ENCODE measurements around the gene BAZ1A.

The BAZ1A gene

DNA sequence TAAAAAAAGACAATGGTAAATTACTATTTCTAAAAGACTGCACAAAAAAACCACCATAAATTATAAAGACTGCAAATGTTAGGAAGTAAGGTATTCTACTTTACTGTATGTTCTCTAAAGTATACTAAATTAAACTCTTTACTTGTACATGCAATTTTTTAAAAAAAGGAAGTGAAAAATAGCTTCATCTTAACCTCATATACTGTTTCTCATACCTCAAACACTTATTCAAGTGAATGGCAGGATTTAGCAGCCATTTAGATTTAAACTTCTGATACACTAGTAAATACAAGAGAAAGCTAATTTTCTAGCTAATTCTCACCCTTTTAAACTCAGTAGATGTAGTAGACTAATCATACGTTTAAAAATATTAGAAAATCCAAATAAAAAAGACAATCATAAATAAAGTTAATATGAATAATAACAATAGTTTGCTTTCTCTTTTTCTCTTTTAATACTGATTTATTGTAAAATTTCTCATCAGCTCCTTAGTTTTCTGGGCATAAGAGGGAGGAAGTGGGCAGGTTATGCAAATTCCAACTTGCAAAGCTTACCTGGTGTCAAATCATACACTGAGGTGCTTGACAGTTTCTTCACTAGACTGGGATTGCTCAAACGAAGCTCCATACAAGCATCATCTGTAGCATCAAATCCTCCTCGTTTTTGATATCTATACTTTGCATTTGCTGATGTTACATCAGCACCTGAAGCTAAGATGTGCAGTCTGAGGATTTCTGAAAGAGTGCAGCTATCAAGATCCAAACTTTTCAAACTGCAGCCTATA is 89.7 kb downstream of the BAZ1A start:
- no peak for DNase-seq (ENCODE audit: low read depth)
- no peak overlapping the region for H3K4me3 ChIP-seq (ENCODE audit: low read length)
- no peak for TF ChIP-seq CTCF (conservative IDR thresholded peaks at IDR 0.05; ENCODE audit: low read length)

DNA sequence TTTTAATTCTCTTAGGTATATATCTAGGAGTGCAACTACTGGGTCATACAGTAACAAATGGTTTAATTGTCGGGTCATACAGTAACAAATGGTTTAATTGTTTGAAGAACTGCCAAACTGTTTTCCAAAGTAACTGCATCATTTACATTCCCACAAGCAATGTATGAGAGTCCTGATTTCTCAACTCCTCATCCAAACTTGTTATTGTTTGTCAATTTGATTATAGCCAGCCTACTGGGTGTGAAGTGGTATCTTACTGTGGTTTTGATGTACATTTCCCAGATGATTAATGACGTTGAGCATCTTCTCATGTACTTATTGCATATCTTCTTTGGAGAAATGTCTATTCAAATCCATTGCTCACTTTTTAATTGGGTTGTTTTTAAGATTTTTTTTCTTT is 93.1 kb downstream of the BAZ1A start:
- H3K4me3 ChIP-seq (ENCODE audit: low read length), result no peak overlapping the region
- TF ChIP-seq CTCF (conservative IDR thresholded peaks at IDR 0.05; ENCODE audit: low read length), result no peak
- no peak for DNase-seq (ENCODE audit: low read depth)

DNA sequence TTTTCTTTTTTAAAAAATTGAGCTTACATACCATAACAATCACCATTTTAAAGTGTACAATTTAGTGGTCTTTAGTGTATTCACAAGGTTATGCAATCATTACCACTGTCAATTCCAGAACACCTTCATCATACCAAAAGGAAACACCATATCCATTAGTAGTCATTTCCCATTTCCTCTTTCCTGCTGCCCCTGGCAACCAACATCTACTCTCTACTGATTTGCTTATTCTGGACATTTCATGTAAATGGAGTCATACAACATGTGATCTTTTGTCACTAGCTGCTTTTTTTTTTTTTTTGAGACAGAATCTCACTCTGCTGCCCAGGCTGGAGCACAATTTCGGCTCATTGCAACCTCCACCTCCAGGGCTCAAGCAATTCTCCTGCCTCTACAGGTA is 93.9 kb downstream of the BAZ1A start:
- peak; percentile 85 for DNase-seq (ENCODE audit: low read depth)
- no peak for TF ChIP-seq CTCF (conservative IDR thresholded peaks at IDR 0.05; ENCODE audit: low read length)
- H3K4me3 ChIP-seq (ENCODE audit: low read length), result no peak overlapping the region

DNA sequence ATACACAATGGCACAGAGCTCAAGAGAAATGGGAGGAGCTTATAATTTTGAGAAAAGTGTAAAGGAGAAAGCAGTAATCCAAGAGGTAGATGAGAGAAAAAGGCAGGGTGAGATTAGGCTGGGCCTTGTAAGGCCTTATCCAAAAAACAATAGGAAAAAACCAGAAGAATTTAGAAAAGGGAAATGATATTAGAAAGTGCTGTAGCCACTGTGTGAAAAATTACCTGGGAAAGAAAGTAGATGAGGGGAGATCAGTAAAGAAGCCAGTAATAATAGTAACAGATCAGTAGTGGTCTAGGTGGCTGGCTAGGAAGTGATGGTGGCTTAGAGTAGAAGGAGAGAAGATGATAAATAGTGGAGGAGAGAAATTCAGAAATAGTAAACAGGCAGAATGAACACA is 94.5 kb downstream of the BAZ1A start:
- no peak overlapping the region for H3K4me3 ChIP-seq (ENCODE audit: low read length)
- no peak for TF ChIP-seq CTCF (conservative IDR thresholded peaks at IDR 0.05; ENCODE audit: low read length)
- DNase-seq (ENCODE audit: low read depth), result no peak

DNA sequence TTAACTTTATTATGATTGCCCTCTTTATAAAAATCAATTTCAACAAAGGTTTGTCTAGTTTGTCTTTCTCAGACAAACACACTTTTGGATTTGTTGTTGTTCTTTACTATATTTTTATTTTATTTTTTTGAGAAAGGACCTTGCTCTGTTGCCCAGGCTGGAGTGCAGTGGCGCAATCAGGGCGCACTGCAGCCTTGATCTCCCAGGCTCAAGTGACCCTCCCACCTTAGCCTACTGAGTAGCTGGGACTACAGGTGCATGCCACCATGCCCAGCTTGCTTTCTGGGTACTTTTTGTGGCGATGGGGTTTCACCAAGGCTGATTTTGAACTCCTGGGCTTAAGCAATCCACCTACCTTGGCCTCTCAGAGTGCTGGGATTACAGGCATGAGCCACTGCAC is 96.4 kb downstream of the BAZ1A start:
- no peak overlapping the region for H3K4me3 ChIP-seq (ENCODE audit: low read length)
- TF ChIP-seq CTCF (conservative IDR thresholded peaks at IDR 0.05; ENCODE audit: low read length), result no peak
- no peak for DNase-seq (ENCODE audit: low read depth)

DNA sequence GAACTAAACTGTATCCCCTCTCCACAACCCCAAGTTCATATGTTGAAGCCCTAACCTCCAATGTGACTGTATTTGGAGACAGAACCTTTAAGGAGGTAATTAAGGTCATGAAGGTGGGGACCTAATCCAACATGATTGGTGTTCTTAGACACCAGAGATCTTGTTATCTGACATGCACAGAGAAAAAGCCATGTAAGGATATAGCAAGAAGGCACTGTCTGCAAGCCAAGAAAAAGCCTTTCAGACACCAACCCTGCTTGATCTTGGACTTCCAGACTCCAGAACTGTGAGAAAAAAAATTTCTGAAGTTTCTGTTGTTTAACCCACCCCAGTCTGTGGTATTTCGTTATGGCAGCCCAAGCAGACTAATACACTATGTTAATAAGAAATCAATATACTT is 98.5 kb downstream of the BAZ1A start:
- TF ChIP-seq CTCF (conservative IDR thresholded peaks at IDR 0.05; ENCODE audit: low read length), result no peak
- DNase-seq (ENCODE audit: low read depth), result no peak
- no peak overlapping the region for H3K4me3 ChIP-seq (ENCODE audit: low read length)

DNA sequence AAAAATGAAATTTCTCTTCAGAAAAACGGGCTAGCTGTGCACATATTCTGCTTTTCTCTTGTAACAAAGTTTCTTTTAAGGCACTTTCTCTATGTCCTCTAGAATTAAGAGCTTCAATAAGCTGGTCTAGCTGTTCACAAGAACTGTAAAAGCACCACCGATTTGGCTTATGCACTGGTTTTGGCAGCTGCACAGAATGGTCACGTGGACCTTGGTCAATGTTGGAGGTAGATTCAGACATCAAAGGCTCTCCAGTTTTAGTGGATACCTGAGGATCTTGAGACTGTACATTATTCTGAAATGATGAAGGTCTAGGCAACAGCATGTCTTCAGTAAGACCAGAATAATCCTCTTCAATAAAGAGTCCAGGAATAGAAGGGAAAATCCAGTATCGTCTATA is 99.2 kb downstream of the BAZ1A start:
- no peak for TF ChIP-seq CTCF (conservative IDR thresholded peaks at IDR 0.05; ENCODE audit: low read length)
- DNase-seq (ENCODE audit: low read depth), result no peak
- no peak overlapping the region for H3K4me3 ChIP-seq (ENCODE audit: low read length)
